Omental fat pad (tissue), 4 donors: Measurements from ENCODE around the gene CST4. TPM values are rescaled to one million over a fixed set of nuclear protein-coding genes. Genes with fewer than 3 reads are reported as not detected.
"Not testable (repeated sequence)": the region's sequence is repeated elsewhere in the genome, so short reads cannot be mapped to it uniquely, and the experiment has no call there.

Experiments used
- ATAC-seq: fragments of 150-250 bp; one replicate; pipeline ENCODE4 v1.9.1; 2016; ENCODE audit warnings: mild to moderate bottlenecking, moderate library complexity; ENCODE audit not compliant: low FRiP score
- DNase-seq: peaks from one replicate; pipeline ENCODE4 v3.0.0-alpha.2; 2019; ENCODE audit warnings: low spot score
- CTCF ChIP-seq, 3 donors: fragments of 450-650 bp; IDR thresholded peaks; one replicate each; pipeline ENCODE4 v1.5.1; 2016 to 2017; ENCODE audit warnings: antibody characterized with exemption in 3 of 3, mild to moderate bottlenecking in 3 of 3, moderate library complexity in 2 of 3
- total RNA-seq, 4 donors: library from RNA; depleted of rRNA; stranded (reverse); fragments of >200 nt; gene quantifications; one replicate each; pipeline ENCODE4 v1.1.0, GENCODE V29; 2016

CST4 gene
- total RNA-seq, 4 donors from 2014 or later: not detected

- DNase-seq (no peak), ATAC-seq (no peak)
- TF ChIP-seq CTCF (IDR thresholded peaks at IDR 0.05): no peak
Observed at GRCh38 chr20:23669866-23670265, 19.0 kb downstream of the CST4 start.

GRCh38 chr20:23669327-23669726 is 19.5 kb downstream of the CST4 start:
- ATAC-seq: no peak
- DNase-seq: no peak
- TF ChIP-seq CTCF (IDR thresholded peaks at IDR 0.05): no peak

GRCh38 chr20:23668477-23668951 is 20.3 kb downstream of the CST4 start:
- peak in 1 of 3 donors; percentile 14 for TF ChIP-seq CTCF (IDR thresholded peaks at IDR 0.05)
- DNase-seq (peak; percentile 43), ATAC-seq (peak; percentile 42)

GRCh38 chr20:23667666-23668065 is 21.2 kb downstream of the CST4 start:
- no peak for TF ChIP-seq CTCF (IDR thresholded peaks at IDR 0.05)
- DNase-seq: no peak
- ATAC-seq: no peak

GRCh38 chr20:23666698-23667097 is 22.1 kb downstream of the CST4 start:
- ATAC-seq: no peak
- DNase-seq: no peak

GRCh38 chr20:23666189-23666588 is 22.6 kb downstream of the CST4 start:
- DNase-seq (no peak), ATAC-seq (no peak)
- TF ChIP-seq CTCF (IDR thresholded peaks at IDR 0.05): no peak

More at GRCh38 chr20:23666698-23667097, 22.1 kb downstream of the CST4 start:
- TF ChIP-seq CTCF (IDR thresholded peaks at IDR 0.05): no peak

- ATAC-seq (no peak), DNase-seq (no peak)
- no peak for TF ChIP-seq CTCF (IDR thresholded peaks at IDR 0.05)
Observed at GRCh38 chr20:23664954-23665353, 23.9 kb downstream of the CST4 start.

- not testable (repeated sequence) for ATAC-seq, DNase-seq
Observed at GRCh38 chr20:23664046-23664445, 24.8 kb downstream of the CST4 start.
